Natural killer cell (primary cell): Measurements from ENCODE around the gene CAMTA1. TPM values are rescaled to one million over a fixed set of nuclear protein-coding genes. Genes with fewer than 3 reads are reported as not detected.

Experiments used
- ATAC-seq, 3 donors: fragments of 150-1000 bp in 2 of 3; fragments of 200-7000 bp in 1 of 3; cut with Tn5 transposase; 1 replicate in 1 of 3; 2 replicates in 2 of 3; pipeline ENCODE4 v1.10.0; 2021; ENCODE audit warnings: mild to moderate bottlenecking in 2 of 3, moderate library complexity in 2 of 3
- DNase-seq, 2 donors: peaks; one replicate each; pipeline versions ENCODE4 v3.0.0 to v3.0.0-alpha.2; 2013 to 2021; ENCODE audit warnings: mixed read lengths in 1 of 2
- H3K27ac ChIP-seq: one replicate; pipeline ENCODE4 v1.5.1; 2013; ENCODE audit warnings: mild to moderate bottlenecking, low read length
- H3K27me3 ChIP-seq: one replicate; pipeline ENCODE4 v1.6.1; 2013; ENCODE audit warnings: low read length; ENCODE audit not compliant: control insufficient read depth, insufficient read depth
- H3K36me3 ChIP-seq: one replicate; pipeline ENCODE4 v1.6.1; 2013; ENCODE audit warnings: low read length; ENCODE audit not compliant: control insufficient read depth, insufficient read depth
- H3K4me1 ChIP-seq: one replicate; pipeline ENCODE4 v1.6.1; 2013; ENCODE audit warnings: low read length; ENCODE audit not compliant: control insufficient read depth, insufficient read depth
- H3K4me3 ChIP-seq: one replicate; pipeline ENCODE4 v1.5.1; 2013; ENCODE audit warnings: low read length
- H3K9me3 ChIP-seq: one replicate; pipeline ENCODE4 v1.6.1; 2013; ENCODE audit warnings: low read length; ENCODE audit not compliant: control insufficient read depth, insufficient read depth
- H3K27ac Mint-ChIP-seq, 2 donors: one replicate each; pipeline ENCODE4 v1.8.0; 2022; ENCODE audit warnings: mild to moderate bottlenecking in 2 of 2, mixed read lengths in 2 of 2, moderate library complexity in 1 of 2
- H3K27me3 Mint-ChIP-seq, 2 donors: one replicate each; pipeline ENCODE4 v1.8.0; 2022; ENCODE audit warnings: low read depth in 2 of 2, mixed read lengths in 2 of 2
- H3K36me3 Mint-ChIP-seq: one replicate; pipeline ENCODE4 v1.8.0; 2022; ENCODE audit warnings: mixed read lengths
- H3K4me1 Mint-ChIP-seq, 2 donors: one replicate each; pipeline ENCODE4 v1.8.0; 2022; ENCODE audit warnings: mixed read lengths in 2 of 2
- H3K4me3 Mint-ChIP-seq: one replicate; pipeline ENCODE4 v1.8.0; 2022; ENCODE audit warnings: mild to moderate bottlenecking, moderate library complexity, mixed read lengths
- H3K9me3 Mint-ChIP-seq, 2 donors: one replicate each; pipeline ENCODE4 v1.8.0; 2022; ENCODE audit warnings: mixed read lengths in 2 of 2
- CTCF ChIP-seq: fragments of 200-600 bp; IDR thresholded peaks from one replicate; pipeline ENCODE4 v1.8.0; 2022; ENCODE audit warnings: antibody characterized with exemption
- WGBS: methylation state at CpG from one replicate; pipeline ENCODE4 v1.1.7; 2013; ENCODE audit warnings: missing lambda C conversion rate; ENCODE audit not compliant: insufficient coverage; 5-methylcytosine and 5-hydroxymethylcytosine counted together
- intact Hi-C: fragments of 100-400 bp; cut with micrococcal nuclease; formaldehyde crosslinking; loops from one replicate; pipeline ENCODE4 v1.14.2; 2022
- total RNA-seq, 4 donors: library from RNA; stranded (reverse); fragments of 120-200 nt in 1 of 4; gene quantifications; one replicate each; pipeline versions ENCODE4 v1.2.3 to v1.2.4, GENCODE V29; 2013 to 2022

CAMTA1 gene
- total RNA-seq, 3 donors from 2014 or later (not counting 1 experiment from before 2014, with no cell fraction given), result 40.6 to 53.3 (median 44.9) TPM

GRCh38 chr1:7298749-7299151 lies 513.5 kb downstream of the CAMTA1 start:
- TF ChIP-seq CTCF, result no peak
- 53% methylated on average over 3 of the region's 4 CpGs for WGBS
- Histone ChIP-seq H3K4me3 (no peak overlapping the region), H3K9me3 (no peaks in the 10 kb centered on the region), H3K4me1 (no peaks in the 10 kb centered on the region), H3K36me3 (no peaks in the 10 kb centered on the region), H3K27me3 (no peaks in the 10 kb centered on the region), H3K27ac (no peak overlapping the region)
- Mint-ChIP-seq H3K4me1 (no peaks in the 10 kb centered on the region), H3K9me3 (no peaks in the 10 kb centered on the region), H3K27ac (no peak overlapping the region), H3K4me3 (no peak overlapping the region), H3K27me3 (peaks cover 21 to 53% of the 10 kb centered on the region in 2 donors), H3K36me3 (no peaks in the 10 kb centered on the region)
- DNase-seq, result no peak
- intact Hi-C loops, result no loop called here
- no peak for ATAC-seq

- peaks cover 21 to 54% of the 10 kb centered on the region in 2 donors for H3K27me3 Mint-ChIP-seq
- ATAC-seq, result no peak
- H3K4me3 Mint-ChIP-seq, result no peak overlapping the region
- H3K4me1 Mint-ChIP-seq, result no peaks in the 10 kb centered on the region
- TF ChIP-seq CTCF, result no peak
- Histone ChIP-seq H3K4me1 (no peaks in the 10 kb centered on the region), H3K27me3 (no peaks in the 10 kb centered on the region), H3K36me3 (no peaks in the 10 kb centered on the region), H3K27ac (no peak overlapping the region), H3K4me3 (no peak overlapping the region), H3K9me3 (no peaks in the 10 kb centered on the region)
- WGBS, result 64% methylated on average over 7 of the region's 8 CpGs
- no peak for DNase-seq
- no peak overlapping the region for H3K27ac Mint-ChIP-seq
- H3K36me3 Mint-ChIP-seq, result no peaks in the 10 kb centered on the region
- intact Hi-C loops, result no loop called here
- no peaks in the 10 kb centered on the region for H3K9me3 Mint-ChIP-seq
Observed at GRCh38 chr1:7299329-7299799, 514.1 kb downstream of the CAMTA1 start.

- Histone ChIP-seq H3K36me3 (no peaks in the 10 kb centered on the region), H3K27me3 (no peaks in the 10 kb centered on the region), H3K9me3 (no peaks in the 10 kb centered on the region), H3K27ac (no peak overlapping the region), H3K4me3 (no peak overlapping the region), H3K4me1 (no peaks in the 10 kb centered on the region)
- WGBS, result 98% methylated on average over 2 of the region's 2 CpGs
- Mint-ChIP-seq H3K4me3 (no peak overlapping the region), H3K4me1 (no peaks in the 10 kb centered on the region), H3K27ac (no peak overlapping the region), H3K27me3 (peaks cover 21 to 56% of the 10 kb centered on the region in 2 donors), H3K36me3 (no peaks in the 10 kb centered on the region), H3K9me3 (no peaks in the 10 kb centered on the region)
- TF ChIP-seq CTCF, result no peak
- no peak for ATAC-seq
- intact Hi-C loops, result no loop called here
- DNase-seq, result no peak
Observed at GRCh38 chr1:7299994-7300393, 514.7 kb downstream of the CAMTA1 start.
